Activated CD4-positive, CD25-positive, alpha-beta regulatory T cell (primary cell): ENCODE measurements around the gene INSM1.
"Not testable (repeated sequence)": the region's sequence is repeated elsewhere in the genome, so short reads cannot be mapped to it uniquely, and the experiment has no call there.

Experiments
- DNase-seq, 4 experiments: peaks; one replicate each; lab custom pipeline; 2025; lab: John Stamatoyannopoulos, UW

The INSM1 gene, protein sequence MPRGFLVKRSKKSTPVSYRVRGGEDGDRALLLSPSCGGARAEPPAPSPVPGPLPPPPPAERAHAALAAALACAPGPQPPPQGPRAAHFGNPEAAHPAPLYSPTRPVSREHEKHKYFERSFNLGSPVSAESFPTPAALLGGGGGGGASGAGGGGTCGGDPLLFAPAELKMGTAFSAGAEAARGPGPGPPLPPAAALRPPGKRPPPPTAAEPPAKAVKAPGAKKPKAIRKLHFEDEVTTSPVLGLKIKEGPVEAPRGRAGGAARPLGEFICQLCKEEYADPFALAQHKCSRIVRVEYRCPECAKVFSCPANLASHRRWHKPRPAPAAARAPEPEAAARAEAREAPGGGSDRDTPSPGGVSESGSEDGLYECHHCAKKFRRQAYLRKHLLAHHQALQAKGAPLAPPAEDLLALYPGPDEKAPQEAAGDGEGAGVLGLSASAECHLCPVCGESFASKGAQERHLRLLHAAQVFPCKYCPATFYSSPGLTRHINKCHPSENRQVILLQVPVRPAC

DNA sequence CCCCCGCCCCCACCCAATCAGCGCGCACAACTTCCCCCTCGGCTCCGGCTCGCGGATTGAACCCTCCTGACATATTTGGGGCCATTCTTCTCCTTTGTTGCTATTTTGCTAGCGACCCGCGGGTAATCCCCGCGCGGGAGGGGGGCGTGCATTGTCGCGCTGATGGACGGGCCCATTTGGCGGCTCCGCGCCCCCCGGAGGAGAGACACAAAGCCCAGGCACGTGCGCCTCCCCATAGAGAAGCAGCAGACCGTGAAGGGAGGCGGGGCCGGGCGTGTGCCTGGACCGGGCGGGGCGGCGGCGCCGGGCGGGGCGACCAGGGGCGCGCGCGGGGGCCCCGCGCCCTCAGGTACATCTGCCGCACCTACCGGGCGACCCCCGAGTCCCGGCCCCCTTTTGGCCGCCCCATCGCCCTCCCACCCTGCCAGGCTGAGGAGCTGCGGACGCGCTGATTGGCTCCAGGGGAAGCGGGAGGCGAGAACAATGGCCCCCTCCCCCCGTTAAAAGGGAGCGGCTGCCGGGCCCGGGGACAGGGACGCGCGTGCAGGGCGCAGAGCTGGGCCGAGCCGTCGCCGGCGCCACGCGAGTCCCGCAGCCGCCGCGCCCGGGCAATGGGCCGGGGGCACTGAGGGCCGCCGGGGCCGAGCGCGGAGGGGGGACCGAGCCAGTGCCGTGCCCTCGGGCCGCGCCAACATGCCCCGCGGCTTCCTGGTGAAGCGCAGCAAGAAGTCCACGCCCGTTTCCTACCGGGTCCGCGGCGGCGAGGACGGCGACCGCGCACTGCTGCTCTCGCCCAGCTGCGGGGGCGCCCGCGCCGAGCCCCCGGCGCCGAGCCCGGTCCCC, at the start of gene INSM1:
INSM1 (plus strand) TSS at position 530 of the 843 bp plus-strand sequence; CDS start at position 694, 164 bp downstream.
- DNase-seq = no peak

DNA sequence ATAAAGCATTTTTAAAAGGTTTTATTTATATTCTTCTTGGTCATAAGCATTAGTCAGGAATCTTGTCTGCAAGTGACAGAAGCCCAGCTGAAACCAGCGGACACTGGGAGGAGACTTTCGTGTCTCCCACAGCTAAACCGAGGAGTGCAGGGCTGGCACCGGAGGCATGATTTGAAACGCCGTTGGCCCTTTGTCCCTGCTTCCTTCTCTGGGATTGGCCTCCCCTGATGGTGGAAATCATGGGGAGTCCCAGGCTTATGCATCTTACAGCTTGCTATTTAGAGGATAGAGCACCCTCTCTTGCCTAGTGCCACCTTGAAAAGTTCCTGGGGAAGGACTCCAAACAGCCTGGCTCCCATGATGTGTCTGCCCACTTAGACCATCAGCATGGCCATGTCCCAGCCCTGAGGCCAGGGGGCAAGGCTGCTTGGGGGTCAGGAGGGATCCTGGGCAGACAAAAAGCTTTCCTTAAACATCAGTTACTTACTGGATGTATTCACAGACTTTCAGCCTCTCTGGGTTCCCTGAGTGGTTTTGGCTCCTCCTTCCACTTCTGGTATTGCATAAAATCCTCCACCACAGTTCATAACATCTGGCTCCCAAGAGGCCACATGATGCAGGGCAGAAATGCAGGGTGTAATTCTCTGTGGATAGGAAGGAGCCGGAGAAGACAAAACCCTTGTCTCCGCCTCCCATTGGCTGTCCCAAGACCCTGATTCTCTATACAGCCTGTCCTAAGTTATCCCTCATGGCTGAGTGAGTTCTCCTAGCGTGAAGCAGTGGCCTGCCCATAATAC, 49.3 kb upstream of the INSM1 start:
- no peak for DNase-seq

DNA sequence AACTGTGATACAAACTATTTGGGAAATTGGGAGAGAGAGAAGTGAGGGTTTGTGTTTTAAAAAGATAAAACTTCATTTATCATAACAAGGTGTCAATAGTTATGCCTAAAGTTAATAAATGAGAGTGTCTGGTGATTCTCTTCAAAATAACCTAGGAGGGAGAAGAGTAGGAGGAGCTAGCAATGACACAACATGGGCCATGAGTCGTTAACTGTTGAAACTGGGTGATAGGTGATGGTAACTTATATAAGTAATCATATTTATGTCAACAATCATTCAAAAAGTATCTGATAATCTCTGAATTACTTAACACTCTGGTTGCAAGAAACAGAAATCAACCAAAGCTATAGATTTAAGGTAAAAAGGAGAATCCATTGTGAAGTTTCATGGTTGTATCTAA, 46.8 kb upstream of the INSM1 start:
- no peak for DNase-seq

DNA sequence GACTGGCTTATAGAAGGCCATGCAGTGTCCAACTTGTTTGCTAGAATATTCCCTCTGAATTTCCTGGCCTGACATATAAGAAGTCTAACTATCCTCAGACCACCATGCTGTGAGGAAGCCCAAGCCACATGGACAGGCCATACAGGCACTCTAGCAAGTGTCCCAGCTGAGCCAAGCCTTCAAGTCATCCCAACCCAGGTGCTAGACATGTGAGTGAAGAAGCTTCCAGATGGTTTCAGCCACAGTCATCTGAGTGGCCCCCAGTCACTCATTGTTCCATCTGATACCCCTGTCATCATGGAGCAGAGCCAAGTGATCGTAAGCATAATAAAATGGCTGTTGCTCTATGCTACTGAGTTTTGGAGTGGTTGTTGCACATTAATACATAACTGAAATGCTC, 46.0 kb upstream of the INSM1 start:
- DNase-seq = no peak

DNA sequence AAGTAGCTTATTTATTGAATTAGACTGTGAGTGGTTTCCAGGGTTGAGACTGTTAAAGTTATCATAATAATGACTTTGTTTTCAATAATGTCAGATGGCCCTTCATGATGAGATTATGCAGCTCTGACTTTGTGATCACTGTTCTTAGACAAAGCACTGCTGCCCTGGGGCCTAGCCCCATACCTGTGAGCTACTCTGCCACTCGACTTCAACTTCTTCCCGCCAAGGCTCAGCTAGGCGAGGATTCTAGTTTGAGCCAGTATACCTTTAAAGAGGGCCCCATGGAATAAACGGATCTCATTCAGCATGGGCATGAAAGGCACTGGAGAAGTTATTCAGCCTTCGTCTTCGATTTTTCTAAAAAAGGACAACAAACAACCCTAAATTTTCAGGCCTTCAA, 45.0 kb upstream of the INSM1 start:
- no peak for DNase-seq

DNA sequence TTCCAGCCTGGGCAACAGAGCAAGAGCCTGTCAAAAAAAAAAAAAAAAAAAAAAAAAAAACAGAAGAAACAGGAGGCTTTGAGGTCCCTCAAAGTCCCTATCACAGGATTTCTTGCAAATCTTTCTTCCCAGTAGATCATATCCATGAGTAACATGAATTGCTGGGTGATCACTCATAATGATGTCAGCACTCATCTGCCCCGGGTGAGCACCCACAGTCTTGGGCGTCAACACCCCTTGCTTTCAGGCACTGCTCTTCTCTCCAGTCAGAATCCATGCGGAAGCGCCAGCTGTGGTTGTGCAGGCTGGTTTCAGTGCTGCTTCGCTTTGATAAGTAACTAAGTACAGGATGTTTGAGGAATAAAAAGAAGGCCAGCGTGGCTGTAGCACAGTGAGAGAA, 40.2 kb upstream of the INSM1 start:
- DNase-seq = no peak

DNA sequence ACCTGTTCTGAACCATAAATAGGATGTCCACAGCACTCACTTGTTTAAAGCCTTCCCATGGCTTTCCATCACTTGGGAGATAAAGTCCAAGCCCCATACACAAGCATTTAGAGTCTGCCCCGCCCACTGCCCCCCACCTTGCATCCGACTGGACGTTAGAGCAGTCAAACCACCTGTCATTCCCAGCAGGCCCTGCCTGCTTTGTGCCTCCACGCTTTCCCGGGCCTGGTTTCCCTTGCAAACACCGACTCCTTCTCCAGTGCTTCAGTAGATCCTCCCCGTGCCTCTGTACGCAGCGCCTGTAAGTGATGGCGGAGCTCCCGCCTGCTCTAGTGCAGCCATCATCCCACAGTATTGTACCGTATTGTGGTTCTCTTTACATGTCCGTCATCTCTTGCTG, 38.3 kb upstream of the INSM1 start:
- DNase-seq = no peak

DNA sequence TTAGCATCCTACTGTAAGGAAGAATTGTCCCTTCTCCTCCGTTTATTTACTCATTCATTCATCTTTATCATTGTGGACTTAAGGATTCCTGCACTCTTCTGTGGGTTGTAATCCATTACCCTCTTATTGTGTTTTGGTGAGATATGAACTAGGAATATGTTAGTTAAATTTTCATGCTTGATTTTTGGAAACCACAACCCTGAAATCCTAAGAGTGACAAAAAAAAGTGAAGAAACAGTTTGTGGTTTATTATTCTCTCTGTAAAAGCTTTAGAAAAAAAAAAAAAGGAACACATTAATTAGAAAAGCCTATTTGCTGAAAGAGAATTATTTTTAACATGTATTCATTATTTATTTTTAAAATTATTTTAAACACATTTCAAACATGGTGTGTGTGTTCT, 36.7 kb upstream of the INSM1 start:
- no peak for DNase-seq

DNA sequence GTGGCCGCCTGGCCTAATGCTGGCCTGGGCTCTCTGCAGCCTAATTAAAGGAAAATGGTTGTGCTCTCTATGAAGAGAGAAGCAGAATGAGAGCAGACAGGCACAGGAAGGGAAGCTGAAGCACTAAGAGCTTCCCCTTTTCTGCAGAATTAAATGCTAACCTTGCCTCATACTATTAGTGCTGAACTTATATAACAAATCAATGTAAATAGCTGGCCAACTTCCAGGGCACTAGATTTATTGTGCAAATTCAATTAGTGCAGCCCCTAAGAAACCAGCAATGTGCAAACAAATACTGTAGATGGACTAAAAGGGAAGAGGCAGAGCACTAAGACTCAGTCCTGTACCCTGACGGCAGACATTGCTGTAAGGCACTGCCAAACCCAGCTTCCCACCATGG, 36.1 kb upstream of the INSM1 start:
- no peak for DNase-seq

DNA sequence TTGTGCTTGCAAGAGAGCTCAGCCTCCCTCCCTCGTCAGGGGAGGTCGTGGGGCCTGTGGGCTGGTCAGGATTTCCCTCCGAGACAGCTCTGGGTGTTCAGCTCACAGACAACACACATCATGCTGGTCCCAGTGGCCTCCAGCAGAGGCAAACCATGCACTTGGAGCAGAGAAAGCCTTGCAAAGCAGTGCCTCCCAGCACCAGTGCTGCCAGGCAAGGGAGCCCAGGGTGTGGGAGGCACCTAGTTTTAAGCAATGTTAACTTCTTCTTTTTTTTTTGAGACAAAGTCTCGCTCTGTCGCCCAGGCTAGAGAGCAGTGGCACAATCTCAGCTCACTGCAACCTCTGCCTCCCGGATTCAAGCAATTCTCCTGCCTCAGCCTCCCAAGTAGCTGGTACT, 34.0 kb upstream of the INSM1 start:
- no peak for DNase-seq

DNA sequence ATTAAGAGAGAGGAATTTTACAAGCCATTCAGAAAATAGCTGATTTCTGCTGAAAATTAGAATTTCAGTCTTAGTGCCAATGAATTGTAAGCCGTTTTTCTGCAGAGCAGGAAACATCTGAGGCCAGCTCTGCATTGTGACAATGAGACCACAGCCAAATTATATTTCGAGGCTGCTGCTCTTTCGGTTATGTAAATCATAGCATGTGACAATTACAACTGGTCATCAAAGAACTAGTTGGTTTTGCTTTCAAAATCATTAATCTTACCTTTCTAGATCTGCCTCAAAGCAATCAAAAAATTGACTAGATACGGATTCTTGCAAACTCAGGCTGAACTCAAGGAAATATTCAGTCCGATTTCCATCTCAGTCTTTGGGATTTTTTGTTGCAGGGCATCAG, 33.4 kb upstream of the INSM1 start:
- no peak for DNase-seq

DNA sequence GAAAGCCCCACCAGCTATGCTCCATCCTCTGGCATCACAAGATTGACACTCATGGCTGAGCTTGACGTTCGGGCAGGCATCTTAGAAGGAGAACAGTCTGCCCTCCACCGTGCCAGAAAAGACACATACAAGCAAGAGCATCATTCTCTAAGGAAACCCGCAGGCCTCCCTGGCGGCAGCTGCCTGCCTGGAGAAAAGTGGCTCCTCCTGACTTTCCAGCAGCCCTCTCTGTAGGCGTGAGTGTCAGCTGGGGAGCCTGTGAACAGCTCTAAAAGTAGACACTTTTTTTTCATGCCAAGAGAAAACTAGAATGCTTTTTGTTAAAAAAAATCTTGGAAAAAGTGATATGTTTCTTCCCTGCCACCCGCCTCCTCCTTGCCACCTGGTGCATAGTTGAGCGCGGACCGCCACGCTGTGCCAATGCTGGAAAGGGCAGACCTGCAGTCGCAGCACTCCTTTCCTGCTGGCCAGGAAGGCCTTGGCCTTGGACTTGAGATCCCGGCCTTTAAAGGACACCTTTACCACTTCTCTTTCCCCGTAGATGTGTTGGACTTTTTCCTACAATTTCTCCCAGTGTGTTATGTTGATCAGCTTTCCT, 29.7 kb upstream of the INSM1 start:
- no peak for DNase-seq

DNA sequence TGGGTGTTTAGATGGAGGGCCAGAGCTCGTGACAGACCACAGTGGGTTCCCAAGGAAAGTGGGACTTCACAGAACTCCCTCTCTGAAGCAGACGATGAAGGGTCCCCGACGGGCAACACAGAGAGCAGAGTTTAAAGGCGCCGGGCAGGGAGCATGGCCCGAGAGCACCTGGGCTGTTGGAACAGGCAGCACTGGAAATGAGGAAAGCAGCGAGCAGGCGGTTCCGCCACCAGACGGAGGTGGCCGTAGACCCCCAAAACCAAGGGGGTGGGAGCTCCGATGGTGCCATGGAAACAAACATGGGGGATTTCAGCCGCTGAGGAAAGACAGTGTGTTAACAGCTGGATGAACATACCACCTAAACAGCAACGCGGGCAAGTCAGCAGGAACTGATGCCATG, 27.5 kb upstream of the INSM1 start:
- DNase-seq = no peak

DNA sequence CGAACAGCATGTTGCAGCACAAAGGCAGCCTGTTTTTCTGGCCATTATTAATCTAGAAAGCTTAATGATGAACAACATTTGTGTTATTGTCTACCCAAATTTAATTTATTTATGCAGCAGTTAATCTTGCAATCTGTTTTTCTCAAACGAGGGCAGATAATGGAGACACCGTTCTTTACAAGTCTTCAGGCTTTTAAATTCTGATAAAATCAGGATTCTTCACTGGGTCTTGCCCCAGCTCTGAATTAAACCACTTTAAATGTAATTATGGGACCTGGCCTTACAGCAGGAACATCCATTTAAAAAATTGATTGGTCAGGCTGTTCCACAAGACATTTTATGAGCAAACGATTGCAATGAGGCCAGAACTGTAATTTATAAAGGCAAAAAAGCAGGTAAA, 26.5 kb upstream of the INSM1 start:
- no peak for DNase-seq

DNA sequence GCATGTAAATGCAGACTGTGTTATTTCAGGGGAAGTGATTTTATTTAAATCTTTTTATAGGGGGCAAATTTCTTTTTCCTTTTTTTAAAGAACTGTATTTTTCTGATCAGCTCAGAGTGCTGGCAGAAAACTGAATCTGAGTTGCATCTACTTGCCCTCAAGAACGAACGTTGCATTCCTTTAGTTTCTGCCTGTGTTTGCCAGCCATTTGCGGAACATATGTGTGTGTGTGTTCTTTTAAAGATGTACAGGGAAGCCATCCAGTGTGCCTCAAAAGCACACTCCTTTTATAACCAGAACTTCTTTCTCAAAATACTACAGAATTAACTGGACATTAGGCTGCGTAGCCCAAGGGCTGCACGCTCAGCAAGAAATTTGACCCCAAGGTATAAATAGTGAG, 25.8 kb upstream of the INSM1 start:
- DNase-seq = no peak

DNA sequence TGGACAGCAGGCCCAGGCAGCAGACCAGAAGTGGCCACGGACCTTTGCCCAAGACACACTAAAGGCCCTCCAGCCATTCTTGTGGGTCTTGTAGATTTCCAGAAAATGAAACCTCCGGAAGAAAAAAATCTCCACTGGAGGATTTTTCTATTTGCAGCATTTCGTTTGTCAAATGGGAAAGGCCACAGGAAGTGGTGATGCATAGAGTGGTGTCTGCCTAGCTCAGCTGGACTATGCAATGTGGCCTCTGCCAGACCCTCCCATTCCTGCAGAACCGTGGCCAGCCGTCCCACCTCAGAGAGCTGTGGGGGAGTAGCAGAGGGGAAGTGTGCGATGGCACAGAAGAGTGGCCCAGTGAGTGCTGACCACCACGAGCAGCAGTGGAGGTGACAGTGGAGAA, 24.0 kb upstream of the INSM1 start:
- no peak for DNase-seq

DNA sequence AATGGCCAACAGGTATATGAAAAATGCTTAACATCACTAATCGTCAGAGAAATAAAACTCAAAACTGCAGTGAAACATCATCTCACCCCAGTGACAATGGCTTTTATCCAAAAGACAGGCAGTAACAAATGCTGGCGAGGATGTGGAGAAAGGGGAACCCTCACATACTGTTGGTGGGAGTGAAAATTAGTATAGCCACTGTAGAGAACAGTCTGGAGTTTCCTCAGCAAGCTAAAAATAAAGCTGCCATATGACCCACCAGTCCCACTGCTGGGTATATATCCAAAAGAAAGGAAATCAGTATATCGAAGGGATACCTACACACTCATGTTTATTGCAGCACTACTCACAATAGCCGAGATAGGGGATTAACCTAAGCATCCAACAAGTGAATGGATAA, 23.4 kb upstream of the INSM1 start:
- no peak for DNase-seq

DNA sequence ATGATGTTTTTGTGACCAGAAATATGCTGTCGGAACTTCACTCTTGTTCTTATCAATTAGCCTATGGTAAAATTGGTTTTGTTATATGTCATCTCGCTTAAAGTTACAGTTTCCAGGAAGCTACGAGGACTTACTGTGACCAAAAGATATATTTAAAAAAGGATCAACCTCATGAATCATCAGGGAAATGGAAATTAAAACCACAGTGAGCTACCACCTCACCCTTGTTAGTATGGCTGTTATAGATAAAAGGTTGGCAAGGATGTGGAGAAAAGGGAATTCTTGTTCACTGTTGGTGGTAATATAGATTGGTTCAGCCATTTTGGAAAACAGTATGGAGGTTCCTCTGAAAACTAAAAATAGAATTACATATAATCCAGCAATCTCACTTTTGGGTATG, 14.3 kb upstream of the INSM1 start:
- DNase-seq = no peak

DNA sequence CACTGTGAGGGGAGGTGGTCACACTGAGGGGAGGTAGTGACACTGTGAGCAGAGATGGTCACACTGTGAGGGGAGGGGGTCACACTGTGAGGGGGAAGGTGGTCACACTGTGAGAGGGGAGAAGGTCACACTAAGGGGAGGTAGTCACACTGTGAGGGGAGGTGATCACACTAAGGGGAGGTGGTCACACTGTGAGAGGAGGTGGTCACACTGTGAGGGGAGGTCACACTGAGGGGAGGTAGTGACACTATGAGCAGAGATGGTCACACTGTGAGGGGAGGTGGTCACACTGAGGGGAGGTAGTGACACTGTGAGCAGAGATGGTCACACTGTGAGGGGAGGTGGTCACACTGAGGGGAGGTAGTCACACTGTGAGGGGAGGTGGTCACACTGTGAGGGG, 12.4 kb upstream of the INSM1 start:
- not testable (repeated sequence) for DNase-seq

DNA sequence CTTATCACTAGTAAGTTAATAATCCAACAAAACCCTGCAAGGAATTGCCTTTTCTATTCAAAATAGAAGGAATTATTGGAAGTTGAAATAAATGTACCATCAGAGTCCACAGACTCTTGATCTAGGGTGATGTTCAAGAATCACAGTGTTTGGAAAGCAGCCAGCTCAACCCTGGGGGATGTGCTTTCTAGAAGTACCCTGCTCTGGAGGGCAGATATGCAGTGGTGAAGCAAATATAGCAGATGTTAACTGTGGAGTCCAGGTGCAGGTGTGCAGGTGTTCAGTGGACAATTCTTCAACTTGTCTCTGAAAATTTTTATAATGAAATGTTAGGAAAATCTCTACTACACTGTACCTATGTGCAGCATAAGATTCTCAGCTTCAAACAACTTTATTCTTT, 9.1 kb upstream of the INSM1 start:
- no peak for DNase-seq

DNA sequence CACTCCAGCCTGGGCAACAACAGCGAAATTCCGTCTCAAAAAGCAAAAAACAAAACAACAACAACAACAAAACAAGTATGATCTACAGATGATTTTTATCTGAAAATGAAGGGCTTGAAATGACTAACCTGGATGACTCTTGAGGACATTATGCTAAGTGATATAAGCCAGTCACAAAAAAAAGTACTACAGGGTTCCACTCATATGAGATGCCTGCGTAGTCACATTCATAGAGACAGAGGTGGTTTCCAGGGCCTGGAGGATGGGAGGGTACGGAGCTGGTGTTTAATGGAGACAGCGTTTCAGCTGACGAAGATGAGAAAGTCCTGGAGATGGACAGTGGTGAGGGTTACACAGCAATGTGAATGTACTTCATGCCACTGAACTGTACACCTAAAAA, 8.3 kb upstream of the INSM1 start:
- no peak for DNase-seq

DNA sequence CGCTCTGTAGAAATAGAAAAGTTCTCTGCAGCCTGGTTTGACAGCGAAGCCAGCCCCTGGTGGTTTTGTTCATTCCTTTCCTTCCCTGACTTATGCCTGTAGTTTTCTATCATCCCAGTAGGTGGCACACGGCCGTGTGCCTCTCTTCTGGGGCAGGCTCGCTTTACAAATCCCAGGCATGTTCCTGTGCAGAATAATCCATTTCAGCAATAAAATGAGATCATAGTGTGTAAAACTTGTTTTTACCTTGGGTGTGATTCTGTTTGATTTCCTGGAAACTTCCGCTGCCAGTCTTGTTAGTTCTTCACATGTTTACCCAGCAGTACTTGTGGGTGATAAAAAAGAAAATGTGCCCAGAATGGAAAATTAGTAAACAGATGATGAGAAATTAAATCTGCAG, 7.4 kb upstream of the INSM1 start:
- no peak for DNase-seq
